Skeletal muscle cell (primary cell): ENCODE results near the gene LDLRAD3.

Experiments used
- DNase-seq: peaks from one replicate; pipeline ENCODE4 v3.0.0-alpha.2; 2010; ENCODE audit warnings: low read depth
- H3K4me3 ChIP-seq: 2 replicates; pipeline ENCODE4 v1.5.1; 2011; ENCODE audit warnings: low read depth, mild to moderate bottlenecking, control low read depth, low read length, moderate library complexity

The LDLRAD3 gene

GRCh38 chr11:36265793-36266628 lies 322.1 kb downstream of the LDLRAD3 start:
- H3K4me3 ChIP-seq: no peak overlapping the region
- no peak for DNase-seq

DNA sequence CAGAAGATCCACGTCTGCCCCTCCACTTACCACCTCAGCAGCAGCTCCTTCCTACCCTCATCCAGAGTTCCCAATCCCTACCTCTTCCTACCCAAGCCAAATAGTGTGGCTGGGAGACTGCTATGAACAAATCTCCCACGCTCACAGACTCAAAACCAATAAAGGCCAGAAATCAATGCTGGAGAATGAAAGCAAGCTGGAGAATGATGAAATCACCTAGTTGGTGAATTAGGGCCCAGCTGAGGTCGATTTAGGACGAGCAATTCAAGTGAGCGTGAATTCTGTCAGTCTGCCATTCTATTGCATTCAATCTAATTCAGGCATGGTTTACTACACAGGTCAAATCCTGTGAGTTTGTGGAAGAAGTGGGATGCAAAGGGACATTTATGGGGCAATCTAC lies 322.9 kb downstream of the LDLRAD3 start:
- no peak for DNase-seq

DNA sequence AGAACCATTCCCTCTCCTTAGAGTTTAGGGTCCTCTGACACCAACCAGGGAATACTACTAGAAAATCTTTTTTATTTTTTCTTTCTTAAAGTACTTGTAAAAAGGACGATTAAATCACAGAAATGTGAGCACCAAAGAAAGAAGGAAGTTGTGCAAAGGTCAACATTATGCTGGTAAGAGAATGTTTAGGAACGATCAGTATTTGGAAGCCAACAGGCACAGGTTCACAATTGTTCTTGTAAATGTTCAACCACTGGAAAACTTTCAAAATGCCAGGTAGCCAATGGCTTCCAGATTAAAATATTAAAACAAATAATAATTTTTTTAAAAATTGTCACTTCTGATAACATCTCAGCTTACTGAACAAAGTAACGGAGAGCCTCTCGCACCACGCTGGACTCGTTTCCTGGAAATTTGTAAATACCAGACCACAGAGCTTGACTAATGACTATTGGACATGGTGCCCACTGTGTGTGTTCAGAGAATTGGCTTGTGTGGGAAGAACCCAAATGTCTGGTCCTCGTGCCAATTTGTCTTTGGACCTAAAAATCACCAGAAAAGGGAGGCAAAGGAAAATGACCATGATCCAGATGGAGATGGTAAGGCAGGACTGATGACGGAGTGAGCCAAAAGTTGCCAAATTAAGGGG lies 324.6 kb downstream of the LDLRAD3 start:
- DNase-seq: no peak
- H3K4me3 ChIP-seq: no peak overlapping the region

More for the DNA sequence above, 322.9 kb downstream of the LDLRAD3 start:
- no peak overlapping the region for H3K4me3 ChIP-seq

- no peak overlapping the region for H3K4me3 ChIP-seq
- DNase-seq: no peak
Observed at GRCh38 chr11:36270701-36271100, 326.8 kb downstream of the LDLRAD3 start.

DNA sequence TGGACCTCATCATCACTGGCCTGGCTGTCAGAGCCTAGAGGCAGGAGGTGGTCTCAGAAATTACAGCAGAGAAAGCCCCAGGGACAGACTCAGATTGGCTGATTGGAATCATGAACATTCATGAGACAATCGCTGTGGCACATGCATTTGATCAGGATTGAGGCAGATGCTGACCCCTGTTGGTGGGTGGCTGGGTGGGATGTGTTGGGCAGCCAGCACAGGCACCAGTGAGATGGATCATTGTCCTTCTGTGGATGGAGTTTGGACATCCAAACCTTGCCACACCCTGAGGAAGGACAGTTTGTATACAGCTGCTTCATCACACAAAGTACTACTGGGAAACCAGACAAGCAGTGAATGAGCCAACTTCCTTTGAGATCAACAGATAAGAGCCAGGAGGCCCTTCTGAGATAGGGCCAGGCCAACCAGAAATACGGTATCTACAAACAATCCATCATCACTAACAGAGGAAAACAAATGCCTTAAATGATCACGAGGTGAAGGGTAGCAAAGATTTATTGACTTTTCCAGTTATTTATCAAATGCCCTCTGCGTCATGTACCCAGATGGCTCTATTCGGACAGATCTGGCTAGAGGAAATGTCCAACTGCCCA lies 328.0 kb downstream of the LDLRAD3 start:
- no peak for DNase-seq

DNA sequence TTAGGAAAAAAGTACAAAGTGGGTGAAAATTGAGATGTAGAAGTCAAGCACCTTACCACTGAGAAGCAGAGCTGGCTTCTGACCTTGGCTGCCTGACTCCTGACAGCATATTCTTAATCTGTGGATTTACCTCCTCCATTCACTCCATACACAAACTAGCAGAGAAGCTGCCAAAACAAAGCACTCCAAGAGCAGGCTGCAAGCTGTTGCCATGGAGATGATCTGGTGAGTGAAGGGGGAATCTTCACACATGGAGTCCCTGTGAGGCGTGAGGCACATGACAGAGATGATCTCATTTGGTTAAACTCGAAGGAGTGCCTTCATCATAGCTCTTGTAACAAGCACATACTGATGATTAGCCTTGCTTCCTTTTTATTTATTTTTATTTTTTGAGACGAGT lies 329.2 kb downstream of the LDLRAD3 start:
- DNase-seq: no peak
- H3K4me3 ChIP-seq: no peak overlapping the region

More for the DNA sequence above, 328.0 kb downstream of the LDLRAD3 start:
- H3K4me3 ChIP-seq: no peak overlapping the region

GRCh38 chr11:36274414-36274813 lies 330.6 kb downstream of the LDLRAD3 start:
- no peak overlapping the region for H3K4me3 ChIP-seq
- no peak for DNase-seq

- DNase-seq: no peak
- H3K4me3 ChIP-seq: no peak overlapping the region
Observed at GRCh38 chr11:36278531-36279282, 334.8 kb downstream of the LDLRAD3 start.

DNA sequence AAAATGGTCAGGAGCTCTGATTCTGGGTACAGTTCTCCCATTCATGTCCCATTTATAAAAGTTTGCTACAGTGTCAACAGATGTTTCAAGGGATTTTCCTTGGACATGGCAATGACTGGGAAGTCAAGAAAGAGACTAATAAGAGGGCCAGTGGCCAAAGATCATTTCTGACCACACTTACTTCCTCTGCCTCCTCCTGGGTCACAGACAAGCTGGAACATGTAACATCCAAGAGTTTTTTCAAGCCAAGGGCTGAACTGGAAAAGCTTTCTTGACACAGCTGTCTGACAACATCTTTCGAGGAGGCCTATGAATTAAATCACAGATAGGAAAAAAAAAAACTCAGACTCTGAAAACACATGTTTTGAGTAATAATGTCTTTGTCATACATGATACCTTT lies 336.7 kb downstream of the LDLRAD3 start:
- DNase-seq: no peak

More for the DNA sequence above, 336.7 kb downstream of the LDLRAD3 start:
- no peak overlapping the region for H3K4me3 ChIP-seq
